Upper lobe of left lung (tissue), 4 donors: ENCODE results near the gene WFIKKN2.

ENCODE experiments used
- EP300 ChIP-seq, 4 donors: sonication (generic); formaldehyde crosslinking; IDR thresholded peaks; one replicate each; pipeline ENCODE4 v1.5.1; 2017; ENCODE audit warnings: antibody characterized with exemption in 4 of 4, control low read depth in 2 of 4
- POLR2A ChIP-seq, 4 donors: fragments of 450-650 bp; IDR thresholded peaks; one replicate each; pipeline ENCODE4 v1.5.1; 2016 to 2017; ENCODE audit warnings: antibody characterized with exemption in 4 of 4, mild to moderate bottlenecking in 2 of 4
- POLR2AphosphoS5 ChIP-seq, 2 donors: sonication (generic); formaldehyde crosslinking; IDR thresholded peaks; one replicate each; pipeline ENCODE4 v1.5.1; 2017; ENCODE audit warnings: antibody characterized with exemption in 2 of 2
- TF ChIP-seq, protein P1 (sequence below), 6 experiments: fragments of 450-650 bp in 4 of 6; fragments of 200-600 bp in 2 of 6; sonication (generic) in 2 of 6; IDR thresholded peaks; one replicate each; pipeline ENCODE4 v1.5.1; 2016 to 2019; ENCODE audit warnings: antibody characterized with exemption in 6 of 6

- TF ChIP-seq POLR2AphosphoS5 (IDR thresholded peaks at IDR 0.05) = no peak
- TF ChIP-seq EP300 (IDR thresholded peaks at IDR 0.05) = no peak
- TF ChIP-seq, protein P1, sequence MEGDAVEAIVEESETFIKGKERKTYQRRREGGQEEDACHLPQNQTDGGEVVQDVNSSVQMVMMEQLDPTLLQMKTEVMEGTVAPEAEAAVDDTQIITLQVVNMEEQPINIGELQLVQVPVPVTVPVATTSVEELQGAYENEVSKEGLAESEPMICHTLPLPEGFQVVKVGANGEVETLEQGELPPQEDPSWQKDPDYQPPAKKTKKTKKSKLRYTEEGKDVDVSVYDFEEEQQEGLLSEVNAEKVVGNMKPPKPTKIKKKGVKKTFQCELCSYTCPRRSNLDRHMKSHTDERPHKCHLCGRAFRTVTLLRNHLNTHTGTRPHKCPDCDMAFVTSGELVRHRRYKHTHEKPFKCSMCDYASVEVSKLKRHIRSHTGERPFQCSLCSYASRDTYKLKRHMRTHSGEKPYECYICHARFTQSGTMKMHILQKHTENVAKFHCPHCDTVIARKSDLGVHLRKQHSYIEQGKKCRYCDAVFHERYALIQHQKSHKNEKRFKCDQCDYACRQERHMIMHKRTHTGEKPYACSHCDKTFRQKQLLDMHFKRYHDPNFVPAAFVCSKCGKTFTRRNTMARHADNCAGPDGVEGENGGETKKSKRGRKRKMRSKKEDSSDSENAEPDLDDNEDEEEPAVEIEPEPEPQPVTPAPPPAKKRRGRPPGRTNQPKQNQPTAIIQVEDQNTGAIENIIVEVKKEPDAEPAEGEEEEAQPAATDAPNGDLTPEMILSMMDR (IDR thresholded peaks at IDR 0.05) = no peak
- TF ChIP-seq POLR2A (IDR thresholded peaks at IDR 0.05) = no peak
These were observed 25.9 kb downstream of the WFIKKN2 start for GRCh38 chr17:50861334-50861676.
